ENCODE measurements around the gene CFAP74. TPM values are rescaled to one million over a fixed set of nuclear protein-coding genes. Genes with fewer than 3 reads are reported as not detected.

Gene CFAP74
- polyA plus RNA-seq, 1 donor from 2014 or later: 0.22 TPM

GRCh38 chr1:1875932-1876331 lies 127.7 kb downstream of the CFAP74 start:
- Histone ChIP-seq H2AFZ (ENCODE audit: low read depth, low read length) (no peak overlapping the region), H4K20me1 (ENCODE audit: insufficient read depth) (peaks cover 66% of the 10 kb centered on the region), H3K4me2 (ENCODE audit: low read length) (no peak overlapping the region), H3K4me3 (ENCODE audit: low read length) (no peak overlapping the region), H3K9me2 (ENCODE audit: insufficient read depth, low read length) (no peaks in the 10 kb centered on the region), H3K27ac (ENCODE audit: low read length) (no peak overlapping the region), H3K9me3 (ENCODE audit: low read length) (no peaks in the 10 kb centered on the region), H3K27me3 (ENCODE audit: insufficient read depth, low read depth, low read length) (no peaks in the 10 kb centered on the region), H3K36me3 (ENCODE audit: insufficient read depth, low read length) (no peaks in the 10 kb centered on the region), H3K79me2 (replicated peaks; ENCODE audit: insufficient read depth, low read length) (peaks cover 97% of the 10 kb centered on the region), H3F3A (ENCODE audit: insufficient read depth, low read length, poor library complexity, severe bottlenecking) (no peaks in the 10 kb centered on the region), H3K9ac (ENCODE audit: low read length) (no peak overlapping the region)
- TF ChIP-seq CTCF (IDR thresholded peaks at IDR 0.05; ENCODE audit: poor library complexity, severe bottlenecking) (no peak), RAD21 (conservative IDR thresholded peaks at IDR 0.05) (no peak), EZH2 (IDR thresholded peaks at IDR 0.05; ENCODE audit: borderline replicate concordance, insufficient read depth, low read length, poor library complexity, severe bottlenecking) (no peak), EP300 (conservative IDR thresholded peaks at IDR 0.05; ENCODE audit: poor library complexity, severe bottlenecking) (no peak), POLR2AphosphoS5 (IDR thresholded peaks at IDR 0.05) (no peak), REST (IDR thresholded peaks at IDR 0.05; ENCODE audit: borderline replicate concordance) (no peak), TAF1 (IDR thresholded peaks at IDR 0.05; ENCODE audit: low read depth) (no peak), MXI1 (conservative IDR thresholded peaks at IDR 0.05; ENCODE audit: poor library complexity, severe bottlenecking) (no peak), SMC3 (conservative IDR thresholded peaks at IDR 0.05; ENCODE audit: poor library complexity) (no peak)

GRCh38 chr1:1874901-1875300 lies 128.7 kb downstream of the CFAP74 start:
- peak; percentile 22 for TF ChIP-seq POLR2AphosphoS5 (IDR thresholded peaks at IDR 0.05)
- no peak for TF ChIP-seq CTCF (IDR thresholded peaks at IDR 0.05; ENCODE audit: poor library complexity, severe bottlenecking)

More at GRCh38 chr1:1874901-1875300, 128.7 kb downstream of the CFAP74 start:
- Histone ChIP-seq H3K9me3 (ENCODE audit: low read length) (no peaks in the 10 kb centered on the region), H3K36me3 (ENCODE audit: insufficient read depth, low read length) (no peaks in the 10 kb centered on the region), H3K9me2 (ENCODE audit: insufficient read depth, low read length) (no peaks in the 10 kb centered on the region), H2AFZ (ENCODE audit: low read depth, low read length) (no peak overlapping the region), H4K20me1 (ENCODE audit: insufficient read depth) (peaks cover 71% of the 10 kb centered on the region), H3K27ac (ENCODE audit: low read length) (no peak overlapping the region), H3K4me2 (ENCODE audit: low read length) (no peak overlapping the region), H3K9ac (ENCODE audit: low read length) (no peak overlapping the region), H3K79me2 (replicated peaks; ENCODE audit: insufficient read depth, low read length) (peaks cover 96% of the 10 kb centered on the region), H3K27me3 (ENCODE audit: insufficient read depth, low read depth, low read length) (no peaks in the 10 kb centered on the region), H3F3A (ENCODE audit: insufficient read depth, low read length, poor library complexity, severe bottlenecking) (no peaks in the 10 kb centered on the region), H3K4me3 (ENCODE audit: low read length) (no peak overlapping the region)

Data from neural cell (in vitro differentiated cells).